HG02759 (cell line): Measurements from ENCODE around the gene STIM1.
"Not testable (repeated sequence)": the region's sequence is repeated elsewhere in the genome, so short reads cannot be mapped to it uniquely, and the experiment has no call there.

Experiments
- ATAC-seq: cut with Tn5 transposase; IDR thresholded peaks from one replicate; pipeline ENCODE4 v1.9.1; 2021; ENCODE audit warnings: mild to moderate bottlenecking, moderate library complexity; ENCODE audit not compliant: unreplicated experiment

Gene STIM1

DNA sequence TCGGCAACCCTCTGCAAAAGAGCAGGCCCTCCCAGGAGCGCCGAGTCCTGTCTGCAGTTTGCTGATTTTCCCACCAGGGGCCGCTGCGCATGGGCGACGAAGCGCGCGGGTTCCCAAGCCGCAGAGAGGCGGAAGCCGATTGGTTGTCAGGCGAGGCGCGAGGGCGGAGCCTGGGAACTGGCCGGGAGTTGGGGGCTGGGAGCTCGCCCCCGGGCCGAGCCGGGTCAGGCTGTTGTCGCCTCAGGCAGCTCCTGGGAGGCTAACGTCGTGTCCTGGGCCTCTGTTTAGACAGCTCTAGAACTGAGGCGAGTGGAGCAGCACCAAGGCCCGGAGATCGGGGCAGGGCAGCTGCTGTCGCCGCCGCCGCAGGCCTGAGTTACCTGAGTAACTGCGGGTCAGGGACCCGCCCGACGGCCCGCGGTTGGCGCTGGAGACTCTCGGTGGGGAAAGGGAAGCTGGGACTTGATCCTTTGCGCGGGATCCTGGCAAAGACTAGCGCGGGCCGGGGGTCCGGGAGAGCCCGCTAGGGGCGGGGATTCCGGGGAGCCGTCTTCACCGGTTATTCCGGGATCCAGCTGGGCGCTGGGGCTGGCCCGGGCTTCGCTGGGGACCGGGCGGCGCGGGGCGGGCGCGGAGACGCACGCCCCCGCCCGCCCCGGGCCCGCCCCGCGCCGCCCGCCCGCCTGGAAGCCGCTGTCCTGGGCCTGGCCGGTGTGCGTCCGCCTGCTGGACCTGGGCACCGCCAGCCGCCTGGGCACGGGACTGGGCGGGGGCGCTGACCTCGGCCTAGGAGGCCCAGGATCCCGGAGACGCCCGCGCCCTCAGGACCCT is at the start of gene STIM1:
Gene STIM1, plus strand, starts transcription at position 688 of the 831 bp plus-strand sequence. CDS start 607 bp downstream, outside the sequence.
- peak; percentile 62 for ATAC-seq

DNA sequence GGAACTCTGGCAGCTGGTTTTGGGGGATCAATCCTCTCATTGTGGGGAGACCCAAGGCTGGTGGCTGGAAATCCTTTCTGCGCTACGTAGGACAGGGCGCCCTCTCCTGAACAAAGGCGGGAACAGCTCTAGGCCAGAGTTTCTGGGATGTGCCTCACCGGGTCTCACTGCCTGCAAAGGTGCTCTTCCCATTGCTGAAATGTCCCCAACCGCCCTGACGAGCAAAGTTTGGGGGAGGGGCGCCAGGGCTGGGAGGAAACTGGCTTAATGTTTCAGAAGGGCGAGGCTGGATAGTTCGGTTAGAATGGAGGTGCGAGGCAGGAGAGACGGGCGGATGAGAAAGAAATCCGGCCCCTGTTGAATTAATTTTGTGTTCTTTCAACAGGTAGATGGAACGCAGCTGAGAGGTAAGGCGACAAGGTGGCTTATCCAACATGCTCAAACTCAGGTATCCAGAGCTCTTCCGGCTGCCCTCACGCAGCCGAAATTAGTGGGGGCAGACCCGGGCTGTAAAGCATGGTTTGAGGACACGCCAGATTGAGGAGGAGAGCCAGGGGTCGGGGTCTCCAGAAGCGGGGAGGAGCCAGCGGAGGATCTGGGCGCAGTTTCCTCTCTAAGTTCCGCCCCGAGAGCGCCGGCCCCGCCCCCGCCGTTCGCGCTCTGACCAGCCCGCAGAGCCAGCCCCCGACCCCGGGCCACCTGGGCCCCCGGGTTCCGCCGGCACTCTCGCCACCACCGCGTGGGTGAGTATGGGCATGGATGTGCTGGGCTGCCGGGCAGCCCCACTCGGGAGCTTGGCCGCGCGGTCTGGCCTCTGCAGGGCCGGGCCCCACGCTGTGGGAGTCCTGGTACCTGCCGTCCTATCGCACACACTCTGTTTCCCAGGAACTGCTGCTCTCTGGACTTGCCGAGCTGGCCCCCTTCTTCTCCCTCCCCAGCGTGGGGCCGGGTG is 47.3 kb upstream of the STIM1 start, which contains the start of gene PGAP2:
Gene PGAP2, plus strand, starts transcription at position 652 of the 952 bp plus-strand sequence. CDS start 2,700 bp downstream, outside the sequence.
- ATAC-seq: peak; percentile 73

DNA sequence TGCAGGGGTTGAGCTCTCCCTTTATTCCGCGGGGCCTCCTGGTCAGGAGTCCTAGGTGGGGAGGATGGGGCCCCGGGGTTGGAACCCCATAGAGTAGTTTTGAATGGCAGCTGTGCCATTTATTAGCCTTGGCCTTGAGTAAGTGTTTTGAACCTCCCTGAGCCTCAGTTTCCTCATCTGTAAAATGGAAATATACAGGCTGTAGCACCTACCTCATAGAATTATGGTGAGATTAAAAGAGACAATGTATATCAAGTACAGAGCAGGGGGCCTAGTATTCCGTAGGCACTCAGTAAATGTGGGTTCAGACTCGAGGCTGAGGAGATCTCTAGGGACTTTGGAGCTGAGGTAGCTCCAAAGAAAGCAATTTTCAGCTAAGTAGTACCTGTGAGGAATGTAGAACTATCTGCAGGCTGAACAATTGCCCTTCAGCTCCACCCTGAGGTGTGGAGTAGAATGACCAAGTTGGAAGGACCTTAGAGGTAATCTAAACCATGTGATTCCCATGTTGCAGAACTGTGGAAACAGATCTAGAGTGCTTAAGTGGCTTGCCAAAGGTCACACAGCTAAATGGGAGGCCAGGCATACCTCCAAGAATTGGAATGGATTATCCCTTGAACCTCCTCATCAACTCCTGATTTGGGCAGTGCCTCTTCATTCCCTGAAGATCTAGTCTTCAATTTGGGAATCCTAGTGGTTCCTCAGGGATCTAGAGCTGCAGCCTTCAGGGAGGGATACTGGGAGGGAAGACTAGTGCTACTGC is 46.4 kb upstream of the STIM1 start:
- ATAC-seq: peak; percentile 67

DNA sequence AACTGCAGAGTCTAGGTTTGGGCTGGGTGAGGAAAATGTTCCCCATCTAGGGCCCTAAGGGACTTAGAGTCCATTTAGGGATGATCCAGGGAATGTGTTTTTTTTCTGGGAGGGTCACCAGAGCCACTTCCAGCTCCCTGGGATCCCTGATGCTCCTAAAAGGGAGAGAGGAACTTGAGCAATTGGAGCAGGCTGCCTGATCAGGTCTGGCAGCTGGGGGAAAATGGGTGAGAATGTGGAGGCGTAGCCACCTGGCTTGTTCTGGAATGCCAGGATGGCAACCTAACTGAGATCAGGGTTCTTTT is 45.9 kb upstream of the STIM1 start:
- no peak for ATAC-seq

DNA sequence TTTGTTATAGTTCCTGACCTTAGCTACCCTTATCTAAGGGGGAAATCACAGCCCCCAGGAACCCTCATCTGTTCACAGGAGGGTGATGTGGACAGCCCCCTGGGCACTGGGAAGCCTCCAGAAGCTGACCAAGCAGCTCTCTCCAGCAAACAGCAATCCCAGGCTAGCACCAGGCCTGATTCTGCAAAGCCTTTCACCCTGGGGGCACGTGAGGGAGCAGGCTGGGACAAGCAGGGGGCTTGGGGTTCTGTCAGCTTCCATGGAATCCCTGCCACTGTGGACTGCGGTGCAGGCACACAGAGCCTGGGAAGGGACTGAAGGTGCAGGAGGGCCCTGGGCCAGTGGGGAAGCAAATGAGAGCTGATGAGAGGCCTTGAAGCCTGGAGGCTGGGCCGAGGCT is 45.0 kb upstream of the STIM1 start:
- ATAC-seq: no peak

DNA sequence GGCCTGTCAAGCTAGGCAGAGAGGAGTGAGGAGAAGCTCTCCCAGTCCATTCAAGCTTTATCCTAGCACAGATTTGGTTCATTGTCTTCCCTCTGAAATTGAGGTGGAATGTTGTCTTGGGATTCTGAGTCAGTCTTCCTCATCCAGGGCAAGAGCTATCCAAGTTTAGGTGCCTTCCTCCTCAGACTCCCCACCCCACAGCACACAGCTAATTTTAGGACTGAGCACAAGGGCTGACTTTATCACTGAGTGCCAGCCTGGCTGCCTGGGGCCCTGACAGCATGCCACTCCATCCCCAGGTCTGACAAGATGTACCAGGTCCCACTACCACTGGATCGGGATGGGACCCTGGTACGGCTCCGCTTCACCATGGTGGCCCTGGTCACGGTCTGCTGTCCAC is 44.5 kb upstream of the STIM1 start:
- no peak for ATAC-seq

DNA sequence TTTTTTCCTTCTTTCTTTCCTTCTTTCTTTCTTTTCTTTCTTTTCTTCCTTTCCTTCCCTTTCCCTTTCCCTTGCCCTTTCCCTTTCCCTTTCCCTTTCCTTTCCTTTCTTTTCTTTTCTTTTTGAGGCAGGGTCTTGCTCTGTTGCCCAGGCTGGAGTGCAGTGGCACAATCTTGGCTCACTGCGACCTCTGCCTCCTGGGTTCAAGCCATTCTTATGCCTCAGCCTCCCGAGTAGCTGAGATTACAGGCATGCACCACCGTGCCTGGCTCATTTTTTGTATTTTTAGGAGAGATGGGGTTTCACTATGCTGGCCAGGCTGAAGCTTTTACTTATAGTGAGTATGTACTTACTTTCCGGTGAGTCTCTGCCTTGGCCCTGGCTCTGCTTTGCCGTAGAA is 40.6 kb upstream of the STIM1 start:
- ATAC-seq: not testable (repeated sequence)

DNA sequence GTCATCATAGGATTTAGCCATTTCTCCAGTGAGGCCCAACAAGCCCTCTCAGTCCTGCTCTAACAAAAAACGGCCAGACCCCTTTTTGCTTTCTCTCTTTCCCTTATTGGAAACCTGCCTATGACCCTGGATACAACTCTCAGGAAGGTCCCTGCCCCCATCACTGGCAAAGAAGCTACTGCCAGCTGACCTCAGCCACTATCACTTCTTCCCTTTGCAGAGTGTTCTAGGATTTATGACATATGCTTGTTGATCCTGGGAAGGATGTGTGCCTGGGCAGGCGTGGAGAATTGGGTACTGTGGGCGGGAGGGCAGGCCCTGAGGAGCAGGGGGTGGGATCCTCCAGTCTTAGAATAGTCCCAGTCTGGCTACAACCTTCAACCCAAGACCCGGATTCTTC is 39.6 kb upstream of the STIM1 start:
- no peak for ATAC-seq

DNA sequence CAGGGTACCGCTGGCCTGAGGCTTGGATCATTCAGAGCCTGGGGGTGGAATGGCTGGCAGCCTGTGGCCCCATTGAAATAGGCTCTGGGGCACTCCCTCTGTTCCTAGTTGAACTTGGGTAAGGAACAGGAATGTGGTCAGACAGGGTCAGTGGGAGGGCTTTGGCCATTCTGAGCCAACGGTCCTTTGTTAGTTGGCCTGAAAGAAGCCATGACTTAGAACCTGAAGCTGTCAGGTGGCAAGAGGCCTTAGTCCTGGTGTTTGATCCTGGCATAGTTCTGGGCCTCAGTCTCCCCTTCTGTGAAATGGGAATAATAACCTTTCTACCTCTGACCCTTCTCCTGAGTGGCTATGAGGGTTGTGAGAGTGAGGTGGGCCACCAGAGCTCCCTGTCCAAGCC is 38.8 kb upstream of the STIM1 start:
- no peak for ATAC-seq

DNA sequence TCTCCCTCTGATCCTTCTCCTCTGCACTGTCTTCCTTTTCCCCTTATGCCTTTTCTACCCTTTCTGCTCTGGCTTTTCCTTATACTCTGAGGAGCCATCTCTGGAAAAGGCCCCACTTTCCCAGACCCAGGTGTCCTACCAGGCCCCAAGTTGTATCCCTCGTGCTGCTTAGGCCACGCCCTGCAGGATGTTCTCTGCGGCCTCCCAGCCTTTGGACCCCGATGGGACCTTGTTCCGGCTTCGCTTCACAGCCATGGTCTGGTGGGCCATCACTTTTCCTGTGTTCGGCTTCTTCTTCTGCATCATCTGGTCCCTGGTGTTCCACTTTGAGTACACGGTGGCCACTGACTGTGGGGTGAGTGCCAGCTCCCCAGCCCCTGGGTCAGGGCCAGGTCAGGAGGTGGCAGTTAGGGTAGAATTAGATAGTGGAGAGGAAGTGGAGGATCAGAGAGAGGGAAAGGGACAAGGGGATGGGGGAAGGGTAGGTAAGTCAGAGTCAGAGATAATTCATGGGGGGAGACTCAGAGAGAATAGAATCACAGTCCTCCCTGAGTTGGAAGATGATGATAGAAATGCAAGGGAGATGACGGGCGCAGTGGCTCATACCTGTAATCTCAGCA is 38.2 kb upstream of the STIM1 start:
- ATAC-seq: no peak

DNA sequence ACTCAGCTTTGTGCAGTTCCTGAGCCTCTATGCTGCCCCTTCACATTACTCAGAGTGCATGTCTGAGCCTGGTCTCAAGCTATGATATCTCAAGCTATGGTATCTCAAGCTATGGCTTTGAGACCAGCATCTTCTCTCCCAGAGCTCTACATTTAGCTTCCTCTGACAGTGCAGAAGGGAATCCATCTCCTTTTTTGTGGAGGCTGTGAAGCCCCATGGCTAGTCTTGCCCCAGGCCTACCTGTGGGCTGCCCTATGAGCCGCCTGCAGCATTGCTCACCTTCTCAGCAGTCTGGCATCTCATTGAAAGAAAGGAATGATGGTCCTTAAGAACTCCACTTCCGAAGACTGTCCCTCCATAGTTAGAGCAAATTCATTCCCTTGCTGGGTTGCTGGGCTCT is 34.5 kb upstream of the STIM1 start:
- no peak for ATAC-seq

DNA sequence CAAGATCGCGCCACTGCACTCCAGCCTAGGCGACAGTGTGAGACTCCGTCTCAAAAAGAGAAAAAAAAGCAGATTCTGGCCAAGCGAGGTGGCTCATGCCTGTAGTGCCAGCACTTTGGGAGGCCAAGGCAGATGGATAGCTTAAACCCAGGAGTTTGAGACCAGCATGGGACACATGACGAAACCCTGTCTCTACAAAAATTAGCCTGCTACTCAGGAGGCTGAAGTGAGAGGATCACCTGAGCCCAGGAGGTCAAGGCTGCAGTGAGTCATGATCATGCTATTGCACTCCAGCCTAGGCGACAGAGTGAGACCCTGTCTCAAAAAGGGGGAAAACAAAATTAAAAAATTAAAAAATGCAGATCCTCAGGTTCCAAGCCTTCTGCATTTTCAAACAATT is 33.2 kb upstream of the STIM1 start:
- no peak for ATAC-seq

DNA sequence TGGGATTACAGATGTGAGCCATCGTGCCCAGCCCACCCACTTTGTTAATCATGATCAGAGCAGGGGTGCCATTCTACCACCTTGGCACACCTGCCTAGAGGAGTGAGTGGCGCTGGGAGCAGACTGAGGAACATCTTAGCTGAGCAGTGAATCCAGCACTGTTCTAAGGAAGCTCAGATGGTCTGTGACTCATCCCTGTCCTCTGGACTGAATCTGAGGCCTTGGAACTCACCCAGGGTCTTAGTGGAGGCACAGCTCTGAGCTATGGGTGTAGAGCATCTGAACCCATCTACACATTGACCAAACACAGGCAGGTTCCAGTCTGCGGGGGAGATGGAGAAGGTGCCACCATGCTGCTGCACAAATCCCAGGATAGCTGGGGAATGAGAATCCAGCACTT is 32.2 kb upstream of the STIM1 start:
- no peak for ATAC-seq

DNA sequence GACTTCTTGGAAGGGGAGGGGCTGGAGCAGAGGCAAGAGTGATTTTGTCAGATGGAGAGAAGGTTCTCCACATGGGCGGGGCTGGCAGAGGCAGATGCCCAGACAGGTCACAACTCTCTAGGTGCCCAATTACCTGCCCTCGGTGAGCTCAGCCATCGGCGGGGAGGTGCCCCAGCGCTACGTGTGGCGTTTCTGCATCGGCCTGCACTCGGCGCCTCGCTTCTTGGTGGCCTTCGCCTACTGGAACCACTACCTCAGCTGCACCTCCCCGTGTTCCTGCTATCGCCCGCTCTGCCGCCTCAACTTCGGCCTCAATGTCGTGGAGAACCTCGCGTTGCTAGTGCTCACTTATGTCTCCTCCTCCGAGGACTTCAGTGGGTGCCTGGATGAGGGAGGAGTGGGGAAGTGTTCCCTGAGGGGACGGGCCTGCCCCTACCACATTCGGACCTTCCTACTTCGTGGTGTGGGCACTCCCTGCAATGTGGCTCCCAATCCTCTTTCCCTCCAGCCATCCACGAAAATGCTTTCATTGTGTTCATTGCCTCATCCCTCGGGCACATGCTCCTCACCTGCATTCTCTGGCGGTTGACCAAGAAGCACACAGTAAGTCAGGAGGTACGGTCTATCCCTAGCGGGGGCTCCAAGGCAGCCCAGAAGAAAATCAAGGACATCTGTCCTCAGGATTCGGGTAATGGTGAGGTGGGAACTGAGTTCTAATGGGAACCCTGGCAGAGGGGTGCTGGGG is 31.5 kb upstream of the STIM1 start:
- ATAC-seq: no peak

DNA sequence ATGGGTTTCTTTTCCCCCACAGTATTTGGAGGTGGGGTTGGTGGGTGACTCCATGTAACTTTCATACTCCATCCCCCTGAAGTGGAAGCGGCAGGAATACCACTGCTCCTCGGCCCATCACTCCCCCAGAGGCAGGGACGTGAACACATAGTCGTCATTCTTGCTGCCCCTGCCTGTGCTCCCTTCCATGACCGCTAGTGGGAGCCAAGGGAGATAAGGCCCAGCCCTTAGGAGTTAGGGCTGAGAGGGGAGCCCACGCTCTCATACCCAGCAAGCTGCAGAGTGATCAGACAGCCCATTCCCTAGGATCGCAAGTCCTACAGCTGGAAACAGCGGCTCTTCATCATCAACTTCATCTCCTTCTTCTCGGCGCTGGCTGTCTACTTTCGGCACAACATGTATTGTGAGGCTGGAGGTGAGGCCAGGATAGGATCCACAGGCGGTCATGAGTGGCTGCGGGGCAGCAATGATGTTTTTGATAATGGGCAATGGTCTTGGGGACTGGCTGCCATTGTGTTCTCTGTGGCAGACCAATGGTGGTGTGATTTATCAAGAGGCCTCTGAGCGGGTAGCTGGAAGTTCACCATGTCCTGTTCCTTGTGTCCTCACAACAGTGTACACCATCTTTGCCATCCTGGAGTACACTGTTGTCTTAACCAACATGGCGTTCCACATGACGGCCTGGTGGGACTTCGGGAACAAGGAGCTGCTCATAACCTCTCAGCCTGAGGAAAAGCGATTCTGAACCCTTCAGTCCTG is 30.6 kb upstream of the STIM1 start:
- ATAC-seq: peak; percentile 84

DNA sequence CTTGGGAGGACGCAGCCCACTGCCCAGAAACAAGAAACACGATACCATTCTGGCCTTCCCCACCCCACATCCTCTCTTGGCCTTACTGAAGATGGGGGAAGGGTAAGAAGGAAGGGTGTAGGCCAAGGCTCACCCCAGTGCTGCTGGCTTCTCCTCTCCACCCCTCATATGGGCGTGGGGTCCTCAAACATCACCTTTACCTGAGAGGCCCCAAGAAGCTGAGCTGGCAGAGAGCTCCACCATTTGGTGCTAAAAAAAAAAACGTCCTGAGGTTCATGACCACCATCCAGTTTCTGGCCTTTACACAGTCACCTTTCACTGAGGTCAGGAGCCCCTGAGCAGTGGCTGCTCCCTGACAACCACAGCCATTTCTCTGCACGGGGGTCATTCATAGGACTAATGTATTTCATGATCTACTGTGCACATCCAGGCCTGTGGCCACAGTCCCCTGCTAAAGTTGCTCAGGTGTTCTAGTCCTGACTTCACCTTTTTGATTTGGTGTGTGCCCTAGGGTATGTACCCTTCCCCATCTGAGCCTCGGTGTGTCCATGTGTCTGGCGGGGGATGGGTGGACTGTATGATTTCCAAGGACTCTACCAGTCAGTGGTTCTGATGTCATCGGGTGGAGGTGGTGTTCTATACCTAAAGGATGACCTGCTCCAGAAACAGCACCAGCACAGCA is 29.9 kb upstream of the STIM1 start:
- no peak for ATAC-seq

DNA sequence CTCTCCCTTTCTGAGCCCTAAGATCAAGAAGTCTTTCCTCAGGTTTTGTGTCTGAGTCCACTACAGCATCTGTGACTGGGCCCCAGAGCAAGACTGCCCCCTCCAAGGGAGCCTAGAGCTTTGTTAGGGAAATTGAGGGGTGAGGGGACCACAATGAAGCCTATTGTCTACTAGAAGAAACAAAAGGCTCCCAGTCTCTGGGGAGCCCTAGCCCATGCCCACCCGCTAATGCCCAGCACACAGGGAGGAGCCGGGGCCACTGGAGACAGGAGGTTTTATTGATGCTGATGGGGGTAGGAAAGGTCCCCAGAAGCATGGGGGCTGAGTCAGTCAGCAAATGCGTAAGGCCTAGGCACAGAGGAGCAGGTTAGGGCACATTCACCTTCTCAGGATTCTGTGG is 28.7 kb upstream of the STIM1 start:
- ATAC-seq: no peak

DNA sequence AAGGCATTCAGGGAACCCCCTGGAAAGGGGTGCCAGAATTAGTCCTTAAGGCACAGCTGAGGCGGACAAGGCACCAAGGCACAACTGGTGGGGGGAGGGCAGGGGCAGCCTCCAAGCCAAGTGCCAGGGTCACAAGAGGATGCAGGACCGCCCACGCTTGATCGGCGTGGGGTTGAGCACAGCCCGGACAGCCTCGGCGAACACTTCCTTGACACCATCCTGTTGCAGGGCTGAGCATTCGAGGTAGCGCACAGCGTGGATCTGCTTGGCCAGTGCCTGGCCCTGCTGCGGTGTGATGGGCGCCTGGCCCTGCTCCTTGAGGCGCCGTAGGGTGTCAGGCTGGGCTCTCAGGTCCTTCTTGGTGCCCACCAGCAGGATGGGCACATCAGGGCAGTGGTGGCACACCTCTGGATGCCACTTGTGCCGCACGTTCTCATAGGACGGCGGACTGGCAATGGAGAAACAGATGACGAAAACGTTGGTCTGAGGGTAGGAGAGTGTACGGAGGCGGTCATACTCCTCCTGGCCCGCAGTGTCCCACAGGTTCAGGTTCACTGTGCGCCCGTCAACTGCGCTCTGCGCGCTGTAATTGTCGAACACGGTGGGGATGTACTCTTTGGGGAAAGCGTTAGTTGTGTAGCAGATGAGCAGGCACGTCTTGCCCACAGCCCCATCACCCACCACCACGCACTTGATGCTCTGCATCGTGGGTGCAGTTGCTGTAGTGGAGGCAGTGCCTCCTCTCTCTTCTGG is 27.9 kb upstream of the STIM1 start:
- no peak for ATAC-seq
